Keratinocyte (primary cell): ENCODE data around the gene ST8SIA1. TPM values are rescaled to one million over a fixed set of nuclear protein-coding genes. Genes with fewer than 3 reads are reported as not detected.

Experiments used
- DNase-seq: peaks from one replicate; pipeline ENCODE4 v3.0.0-alpha.2; 2011; ENCODE audit warnings: low read depth, missing footprints, low spot score
- FAIRE-seq: peaks from 2 replicates; lab custom pipeline; 2011; peaks lifted over from hg19 to GRCh38; lab: Jason Lieb, UNC
- H2AFZ ChIP-seq: 2 replicates; pipeline ENCODE4 v1.6.0; 2012; ENCODE audit warnings: low read length, control low read depth, inconsistent platforms; ENCODE audit not compliant: control insufficient read depth
- H3K27ac ChIP-seq: 2 replicates; pipeline ENCODE4 v1.5.1; 2011; ENCODE audit warnings: low read length; ENCODE audit not compliant: control insufficient read depth, insufficient read depth
- H3K27me3 ChIP-seq: 3 replicates; pipeline ENCODE4 v1.6.0; 2011; ENCODE audit warnings: low read length; ENCODE audit not compliant: control insufficient read depth, insufficient read depth; ENCODE audit errors: extremely low read depth
- H3K36me3 ChIP-seq, 2 experiments: 2 replicates in 1 of 2; 3 replicates in 1 of 2; pipeline ENCODE4 v1.5.1; 2011; ENCODE audit warnings: low read length in 2 of 2, mild to moderate bottlenecking in 1 of 2; ENCODE audit not compliant: control insufficient read depth in 2 of 2, insufficient read depth in 2 of 2; ENCODE audit errors: extremely low read depth in 1 of 2
- H3K4me1 ChIP-seq: 3 replicates; pipeline ENCODE4 v1.5.1; 2011; ENCODE audit warnings: low read length; ENCODE audit not compliant: control insufficient read depth, insufficient read depth; ENCODE audit errors: extremely low read depth
- H3K4me2 ChIP-seq: 3 replicates; pipeline ENCODE4 v1.6.0; 2011; ENCODE audit warnings: low read depth, low read length; ENCODE audit not compliant: control insufficient read depth, insufficient read depth; ENCODE audit errors: extremely low read depth
- H3K4me3 ChIP-seq, 3 experiments: fragments of 200-600 bp in 1 of 3; sonication (generic) in 1 of 3; 2 replicates in 2 of 3; 3 replicates in 1 of 3; pipeline ENCODE4 v1.5.1; 2011 to 2016; ENCODE audit warnings: low read length in 3 of 3, mild to moderate bottlenecking in 3 of 3, control low read depth in 2 of 3, inconsistent platforms in 1 of 3, low read depth in 1 of 3, mixed read lengths in 1 of 3, mixed run types in 1 of 3, moderate library complexity in 1 of 3; ENCODE audit not compliant: control insufficient read depth in 2 of 3, insufficient read depth in 2 of 3; ENCODE audit errors: extremely low read depth in 1 of 3
- H3K79me2 ChIP-seq: 2 replicates; pipeline ENCODE4 v1.6.0; 2012; ENCODE audit warnings: low read length; ENCODE audit not compliant: control insufficient read depth, insufficient read depth
- H3K9ac ChIP-seq: 3 replicates; pipeline ENCODE4 v1.6.0; 2011; ENCODE audit warnings: low read length; ENCODE audit not compliant: control insufficient read depth, insufficient read depth; ENCODE audit errors: extremely low read depth
- H3K9me1 ChIP-seq: 3 replicates; pipeline ENCODE4 v1.6.0; 2011; ENCODE audit warnings: low read length; ENCODE audit not compliant: control insufficient read depth, insufficient read depth; ENCODE audit errors: extremely low read depth
- H3K9me3 ChIP-seq: 2 replicates; pipeline ENCODE4 v1.5.1; 2012; ENCODE audit warnings: low read depth, low read length; ENCODE audit not compliant: control insufficient read depth
- H4K20me1 ChIP-seq: 3 replicates; pipeline ENCODE4 v1.6.0; 2011; ENCODE audit warnings: low read length; ENCODE audit not compliant: control insufficient read depth, insufficient read depth; ENCODE audit errors: extremely low read depth
- CTCF ChIP-seq, 3 experiments: IDR thresholded peaks in 1 of 3; conservative IDR thresholded peaks in 1 of 3; optimal IDR thresholded peaks in 1 of 3; 2 replicates in 2 of 3; 3 replicates in 1 of 3; pipeline versions ENCODE3 to v1.5.1; 2011; ENCODE audit warnings: low read length in 3 of 3, mild to moderate bottlenecking in 3 of 3, moderate library complexity in 2 of 3, control low read depth in 1 of 3, inconsistent platforms in 1 of 3; ENCODE audit not compliant: insufficient read depth in 2 of 3; ENCODE audit errors: extremely low read depth in 1 of 3
- EZH2 ChIP-seq: IDR thresholded peaks from one replicate; pipeline ENCODE4 v1.6.1; 2012; ENCODE audit warnings: inconsistent platforms, mild to moderate bottlenecking, low read length, moderate library complexity
- dilution Hi-C: fragments of 300-500 bp; cut with MboI; formaldehyde crosslinking; loops from one replicate; pipeline ENCODE4 v1.7.0; 2020; ENCODE audit warnings: low sequenced_read_pairs; ENCODE audit not compliant: extremely low pct_ligation_motif_present
- polyA plus RNA-seq, 5 experiments: library from polyadenylated mRNA; depleted of rRNA in 3 of 5; stranded (reverse) in 3 of 5; stranded (forward) in 1 of 5; unstranded in 1 of 5; fragments of >200 nt; gene quantifications; 1 replicate in 1 of 5; 2 replicates in 3 of 5; 3 replicates in 1 of 5; pipeline versions ENCODE4 v1.2.1 to v1.2.3, GENCODE V29; 2011 to 2012; ENCODE audit warnings: missing spikeins in 2 of 5, low read depth in 1 of 5, low replicate concordance in 1 of 5

Gene ST8SIA1
- polyA plus RNA-seq, 1 donor (not counting 4 experiments of a cell fraction or from before 2014, with no cell fraction given) = 0.50 TPM

GRCh38 chr12:22190969-22191368 lies 143.5 kb downstream of the ST8SIA1 start:
- TF ChIP-seq EZH2 (no peak), CTCF (optimal IDR thresholded peaks at IDR 0.05 in 1 of 3, IDR thresholded peaks at IDR 0.05 in 1 of 3, conservative IDR thresholded peaks at IDR 0.05 in 1 of 3; ENCODE audit: extremely low read depth in 1 of 3, insufficient read depth in 2 of 3, low read length in 3 of 3) (no peak)
- Histone ChIP-seq H3K27ac (no peak overlapping the region), H3K9me3 (no peaks in the 10 kb centered on the region), H3K4me1 (no peaks in the 10 kb centered on the region), H3K4me2 (no peak overlapping the region), H3K36me3 (no peaks in the 10 kb centered on the region), H4K20me1 (no peaks in the 10 kb centered on the region), H3K27me3 (no peaks in the 10 kb centered on the region), H3K9me1 (no peaks in the 10 kb centered on the region), H3K9ac (no peak overlapping the region), H3K79me2 (no peaks in the 10 kb centered on the region), H3K4me3 (no peak overlapping the region), H2AFZ (no peak overlapping the region)
- DNase-seq = no peak
- no peak for FAIRE-seq
- dilution Hi-C loops = no loop called here

- no peak overlapping the region for H2AFZ ChIP-seq
Observed at GRCh38 chr12:22188431-22188830, 146.1 kb downstream of the ST8SIA1 start.

More at GRCh38 chr12:22188431-22188830, 146.1 kb downstream of the ST8SIA1 start:
- Histone ChIP-seq H4K20me1 (no peaks in the 10 kb centered on the region), H3K79me2 (no peaks in the 10 kb centered on the region), H3K9me1 (no peaks in the 10 kb centered on the region), H3K4me2 (no peak overlapping the region), H3K27ac (no peak overlapping the region), H3K4me1 (no peaks in the 10 kb centered on the region), H3K9ac (no peak overlapping the region), H3K36me3 (no peaks in the 10 kb centered on the region), H3K27me3 (no peaks in the 10 kb centered on the region), H3K9me3 (no peaks in the 10 kb centered on the region), H3K4me3 (no peak overlapping the region)
- DNase-seq (no peak), FAIRE-seq (no peak)
- dilution Hi-C loops = no loop called here
- no peak for TF ChIP-seq CTCF (optimal IDR thresholded peaks at IDR 0.05 in 1 of 3, IDR thresholded peaks at IDR 0.05 in 1 of 3, conservative IDR thresholded peaks at IDR 0.05 in 1 of 3; ENCODE audit: extremely low read depth in 1 of 3, insufficient read depth in 2 of 3, low read length in 3 of 3)
